ENCODE measurements around the gene NCAPG.

NCAPG gene

GRCh38 chr4:17786567-17786966, 24.2 kb upstream of the NCAPG start:
- Histone ChIP-seq H4K20me1 (no peaks in the 10 kb centered on the region), H3K4me1 (peaks cover 0 to 23% (median 20%) of the 10 kb centered on the region in 10 experiments; a peak in 17 of 20 replicates), H3K27me3 (no peaks in the 10 kb centered on the region), H3K4me3 (no peak overlapping the region), H3K36me3 (peaks cover 3 to 25% (median 14%) of the 10 kb centered on the region in 11 experiments), H3K27ac (peak overlapping the region in 4 of 11 experiments; percentile 13 to 64 (median 38); a peak in 6 of 22 replicates), H3K9me3 (replicated peaks in 1 of 11) (peaks cover 7 to 13% (median 10%) of the 10 kb centered on the region in 11 experiments), H3K9ac (no peak overlapping the region; a peak in 1 of 22 replicates), H3K4me2 (peak overlapping the region in 8 of 11 experiments; percentile 17 to 70 (median 53); a peak in 13 of 22 replicates)
- TF ChIP-seq Cebpa-rat (IDR thresholded peaks at IDR 0.05) = 0 out of 22 replicates have a peak, but pooled peaks of 1 of the 11 experiments have one; percentile 52

- Histone ChIP-seq H3K36me3 (peaks cover 7 to 32% (median 19%) of the 10 kb centered on the region in 11 experiments), H3K4me3 (no peak overlapping the region), H3K4me2 (peak overlapping the region in 8 of 11 experiments; percentile 17 to 70 (median 53); a peak in 13 of 22 replicates), H3K4me1 (peaks cover 0 to 23% (median 20%) of the 10 kb centered on the region in 10 experiments; a peak in 17 of 20 replicates), H3K27me3 (no peaks in the 10 kb centered on the region), H3K9me3 (replicated peaks in 1 of 11) (peaks cover 0 to 14% (median 6%) of the 10 kb centered on the region in 11 experiments; a peak in 12 of 22 replicates), H3K27ac (peak overlapping the region in 2 of 11 experiments; percentile 56 to 64; a peak in 4 of 22 replicates), H3K9ac (no peak overlapping the region), H4K20me1 (no peaks in the 10 kb centered on the region)
- no peak for TF ChIP-seq Cebpa-rat (IDR thresholded peaks at IDR 0.05)
Measured at GRCh38 chr4:17787315-17787714, 23.5 kb upstream of the NCAPG start.

- Histone ChIP-seq H3K4me3 (no peak overlapping the region), H3K4me1 (peaks cover 0 to 23% (median 20%) of the 10 kb centered on the region in 10 experiments; a peak in 17 of 20 replicates), H3K9me3 (replicated peaks in 1 of 11) (peaks cover 0 to 21% (median 6%) of the 10 kb centered on the region in 11 experiments; a peak in 5 of 22 replicates), H3K9ac (no peak overlapping the region), H3K27me3 (no peaks in the 10 kb centered on the region), H3K36me3 (peaks cover 17 to 42% (median 29%) of the 10 kb centered on the region in 11 experiments), H3K27ac (no peak overlapping the region), H4K20me1 (no peaks in the 10 kb centered on the region), H3K4me2 (no peak overlapping the region)
- no peak for TF ChIP-seq Cebpa-rat (IDR thresholded peaks at IDR 0.05)
Measured at GRCh38 chr4:17788956-17789355, 21.8 kb upstream of the NCAPG start.

- Histone ChIP-seq H3K27ac (no peak overlapping the region), H3K4me2 (no peak overlapping the region), H3K9me3 (replicated peaks in 1 of 11) (peaks cover 0 to 21% (median 6%) of the 10 kb centered on the region in 11 experiments; a peak in 5 of 22 replicates), H3K9ac (no peak overlapping the region), H3K36me3 (peaks cover 59 to 90% (median 79%) of the 10 kb centered on the region in 11 experiments), H3K27me3 (no peaks in the 10 kb centered on the region), H4K20me1 (peaks cover 0 to 22% (median 0%) of the 10 kb centered on the region in 11 experiments; a peak in 5 of 22 replicates), H3K4me3 (no peak overlapping the region), H3K4me1 (no peaks in the 10 kb centered on the region)
- TF ChIP-seq Cebpa-rat (IDR thresholded peaks at IDR 0.05) = no peak
Measured at GRCh38 chr4:17794730-17795129, 16.0 kb upstream of the NCAPG start.

- H3K4me3 ChIP-seq = no peak overlapping the region
- H3K9me3 ChIP-seq (replicated peaks in 1 of 11) = peaks cover 0 to 10% (median 0%) of the 10 kb centered on the region in 11 experiments; a peak in 2 of 22 replicates
- no peak for TF ChIP-seq Cebpa-rat (IDR thresholded peaks at IDR 0.05)
- H3K9ac ChIP-seq = no peak overlapping the region
- peaks cover 62 to 100% (median 91%) of the 10 kb centered on the region in 11 experiments for H3K36me3 ChIP-seq
- no peaks in the 10 kb centered on the region for H3K4me1 ChIP-seq
- no peaks in the 10 kb centered on the region for H3K27me3 ChIP-seq
- H3K27ac ChIP-seq = no peak overlapping the region
- peaks cover 0 to 50% (median 17%) of the 10 kb centered on the region in 11 experiments; a peak in 13 of 22 replicates for H4K20me1 ChIP-seq
- no peak overlapping the region for H3K4me2 ChIP-seq
Measured at GRCh38 chr4:17797808-17798207, 13.0 kb upstream of the NCAPG start.

- H3K36me3 ChIP-seq = peaks cover 30 to 74% (median 66%) of the 10 kb centered on the region in 11 experiments
- H3K9ac ChIP-seq = no peak overlapping the region; a peak in 1 of 22 replicates
- H3K4me3 ChIP-seq = no peak overlapping the region
- no peak for TF ChIP-seq Cebpa-rat (IDR thresholded peaks at IDR 0.05)
- H3K27me3 ChIP-seq = no peaks in the 10 kb centered on the region
- no peak overlapping the region for H3K27ac ChIP-seq
- H3K4me1 ChIP-seq = peaks cover 12 to 29% (median 18%) of the 10 kb centered on the region in 10 experiments
- peaks cover 21 to 98% (median 72%) of the 10 kb centered on the region in 11 experiments; a peak in 21 of 22 replicates for H4K20me1 ChIP-seq
- H3K4me2 ChIP-seq = no peak overlapping the region
- H3K9me3 ChIP-seq (replicated peaks in 1 of 11) = no peaks in the 10 kb centered on the region
Measured at GRCh38 chr4:17805580-17806155, 5.1 kb upstream of the NCAPG start.

- TF ChIP-seq Cebpa-rat (IDR thresholded peaks at IDR 0.05) = no peak
- H3K4me2 ChIP-seq = peak overlapping the region; percentile 81 to 98 (median 92)
- H3K4me1 ChIP-seq = peaks cover 15 to 38% (median 22%) of the 10 kb centered on the region in 10 experiments
- H3K9me3 ChIP-seq (replicated peaks in 1 of 11) = no peaks in the 10 kb centered on the region
- peaks cover 21 to 80% (median 71%) of the 10 kb centered on the region in 11 experiments; a peak in 21 of 22 replicates for H4K20me1 ChIP-seq
- peaks cover 27 to 56% (median 49%) of the 10 kb centered on the region in 11 experiments for H3K36me3 ChIP-seq
- 0 out of 22 replicates have a peak overlapping the region, but pooled peaks of 2 of the 11 experiments have one; percentile 98 for H3K27ac ChIP-seq
- H3K4me3 ChIP-seq = peak overlapping the region; percentile 12 to 96 (median 84); a peak in 13 of 20 replicates
- no peaks in the 10 kb centered on the region for H3K27me3 ChIP-seq
- H3K9ac ChIP-seq = peak overlapping the region; percentile 9 to 99 (median 96); a peak in 20 of 22 replicates
Measured at GRCh38 chr4:17807446-17807845, 3.3 kb upstream of the NCAPG start.

GRCh38 chr4:17809667-17810066, 1.1 kb upstream of the NCAPG start:
- no peaks in the 10 kb centered on the region for H3K9me3 ChIP-seq (replicated peaks in 1 of 11)
- peaks cover 21 to 78% (median 54%) of the 10 kb centered on the region in 11 experiments; a peak in 21 of 22 replicates for H4K20me1 ChIP-seq
- H3K27ac ChIP-seq = peak overlapping the region; percentile 90 to 98 (median 94)
- peaks cover 4 to 53% (median 33%) of the 10 kb centered on the region in 11 experiments for H3K36me3 ChIP-seq
- peak overlapping the region; percentile 93 to 99 (median 96) for H3K9ac ChIP-seq
- peak overlapping the region; percentile 75 to 96 (median 85) for H3K4me3 ChIP-seq
- peaks cover 25 to 60% (median 38%) of the 10 kb centered on the region in 10 experiments for H3K4me1 ChIP-seq
- no peaks in the 10 kb centered on the region for H3K27me3 ChIP-seq
- peak overlapping the region; percentile 81 to 98 (median 92) for H3K4me2 ChIP-seq
- no peak for TF ChIP-seq Cebpa-rat (IDR thresholded peaks at IDR 0.05)

GRCh38 chr4:17811078-17811603, 362 bp downstream of the NCAPG start:
- H3K4me2 ChIP-seq = peak overlapping the region; percentile 60 to 87 (median 82)
- H3K36me3 ChIP-seq = peaks cover 0 to 53% (median 33%) of the 10 kb centered on the region in 11 experiments; a peak in 19 of 22 replicates
- H3K27ac ChIP-seq = peak overlapping the region in 10 of 11 experiments; percentile 55 to 98 (median 94); a peak in 19 of 22 replicates
- peak overlapping the region; percentile 72 to 99 (median 95) for H3K9ac ChIP-seq
- no peaks in the 10 kb centered on the region for H3K9me3 ChIP-seq (replicated peaks in 1 of 11)
- no peak for TF ChIP-seq Cebpa-rat (IDR thresholded peaks at IDR 0.05)
- H3K27me3 ChIP-seq = no peaks in the 10 kb centered on the region
- H4K20me1 ChIP-seq = peaks cover 22 to 72% (median 49%) of the 10 kb centered on the region in 11 experiments; a peak in 21 of 22 replicates
- peak overlapping the region; percentile 75 to 96 (median 85) for H3K4me3 ChIP-seq
- H3K4me1 ChIP-seq = peaks cover 25 to 63% (median 39%) of the 10 kb centered on the region in 10 experiments
